Measurements from ENCODE around the gene STK10. TPM values are rescaled to one million over a fixed set of nuclear protein-coding genes. Genes with fewer than 3 reads are reported as not detected.

Gene STK10
- total RNA-seq, 1 donor from 2014 or later = 23.5 TPM

- DNase-seq (ENCODE audit: low read depth) = no peak
Observed at GRCh38 chr5:172188893-172189692, 1.1 kb upstream of the STK10 start.

- DNase-seq (ENCODE audit: low read depth) = peak; percentile 64
Observed at GRCh38 chr5:172187118-172188032, 649 bp downstream of the STK10 start.

- no peak for DNase-seq (ENCODE audit: low read depth)
Observed at GRCh38 chr5:172186114-172186695, 1.8 kb downstream of the STK10 start.

- DNase-seq (ENCODE audit: low read depth) = no peak
Observed at GRCh38 chr5:172185096-172185461, 2.9 kb downstream of the STK10 start.

GRCh38 chr5:172183881-172184280 is 4.1 kb downstream of the STK10 start:
- DNase-seq (ENCODE audit: low read depth) = no peak

GRCh38 chr5:172182291-172182690 is 5.7 kb downstream of the STK10 start:
- no peak for DNase-seq (ENCODE audit: low read depth)

GRCh38 chr5:172180936-172181335 is 7.1 kb downstream of the STK10 start:
- no peak for DNase-seq (ENCODE audit: low read depth)

GRCh38 chr5:172178991-172179989 is 8.7 kb downstream of the STK10 start:
- DNase-seq (ENCODE audit: low read depth) = peak; percentile 22

- no peak for DNase-seq (ENCODE audit: low read depth)
Observed at GRCh38 chr5:172178301-172178987, 9.6 kb downstream of the STK10 start.

GRCh38 chr5:172177176-172177575 is 10.8 kb downstream of the STK10 start:
- DNase-seq (ENCODE audit: low read depth) = no peak

- no peak for DNase-seq (ENCODE audit: low read depth)
Observed at GRCh38 chr5:172175263-172175719, 12.7 kb downstream of the STK10 start.

- DNase-seq (ENCODE audit: low read depth) = no peak
Observed at GRCh38 chr5:172173564-172174153, 14.4 kb downstream of the STK10 start.

- no peak for DNase-seq (ENCODE audit: low read depth)
Observed at GRCh38 chr5:172172912-172173563, 15.0 kb downstream of the STK10 start.

- DNase-seq (ENCODE audit: low read depth) = no peak
Observed at GRCh38 chr5:172171118-172171517, 16.9 kb downstream of the STK10 start.

GRCh38 chr5:172170251-172170701 is 17.7 kb downstream of the STK10 start:
- no peak for DNase-seq (ENCODE audit: low read depth)

- DNase-seq (ENCODE audit: low read depth) = no peak
Observed at GRCh38 chr5:172169216-172169615, 18.8 kb downstream of the STK10 start.

- no peak for DNase-seq (ENCODE audit: low read depth)
Observed at GRCh38 chr5:172168311-172168710, 19.7 kb downstream of the STK10 start.

GRCh38 chr5:172167895-172168294 is 20.1 kb downstream of the STK10 start:
- no peak for DNase-seq (ENCODE audit: low read depth)

GRCh38 chr5:172166030-172166826 is 21.8 kb downstream of the STK10 start:
- DNase-seq (ENCODE audit: low read depth) = no peak
